Measurements from ENCODE around the gene EPS8L3.
"Not testable (repeated sequence)": the region's sequence is repeated elsewhere in the genome, so short reads cannot be mapped to it uniquely, and the experiment has no call there.

The EPS8L3 gene

DNA sequence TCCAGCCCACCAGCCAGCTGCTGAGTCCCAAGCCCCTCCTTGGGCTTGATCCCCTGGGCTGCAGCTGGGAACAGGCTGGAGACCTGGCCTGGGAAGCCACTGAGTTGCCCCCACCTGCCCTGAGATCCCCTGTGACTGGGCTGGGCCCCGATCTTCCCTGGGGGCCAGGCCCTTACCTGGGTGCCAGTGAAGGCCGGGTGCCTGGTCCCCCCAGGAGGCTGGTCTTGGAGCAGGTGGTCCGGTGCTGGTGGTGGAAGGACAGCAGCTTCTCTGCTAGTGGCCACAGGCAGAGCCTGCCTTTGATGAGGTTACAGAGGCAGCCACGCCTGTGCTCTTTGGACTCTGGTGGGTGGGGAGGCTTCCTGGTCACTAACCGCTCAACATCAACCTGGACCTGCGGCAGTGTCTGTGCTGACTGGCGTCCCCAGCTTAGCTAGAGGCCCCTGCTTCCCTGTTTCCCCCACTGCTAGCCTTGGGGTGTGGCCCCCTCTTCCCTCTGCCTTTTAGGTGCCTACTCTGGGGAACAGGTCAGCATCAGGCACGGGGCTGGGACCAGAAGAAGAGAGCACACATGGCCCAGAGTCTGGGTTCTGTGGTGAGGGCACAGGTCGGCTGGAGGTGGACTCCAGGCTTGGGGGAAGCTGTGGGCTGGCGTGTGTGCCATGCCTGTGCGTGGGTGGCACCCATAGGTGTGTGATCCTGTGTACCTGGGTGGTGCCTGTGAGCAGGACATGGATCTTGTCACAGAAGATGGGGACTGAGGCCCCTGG is at the start of gene EPS8L3:
Gene EPS8L3, minus strand, starts transcription at position 278 of the 770 bp plus-strand sequence. CDS start 2,174 bp downstream, outside the sequence.
- no peak for DNase-seq (ENCODE audit: low read depth in 2 of 2)

DNA sequence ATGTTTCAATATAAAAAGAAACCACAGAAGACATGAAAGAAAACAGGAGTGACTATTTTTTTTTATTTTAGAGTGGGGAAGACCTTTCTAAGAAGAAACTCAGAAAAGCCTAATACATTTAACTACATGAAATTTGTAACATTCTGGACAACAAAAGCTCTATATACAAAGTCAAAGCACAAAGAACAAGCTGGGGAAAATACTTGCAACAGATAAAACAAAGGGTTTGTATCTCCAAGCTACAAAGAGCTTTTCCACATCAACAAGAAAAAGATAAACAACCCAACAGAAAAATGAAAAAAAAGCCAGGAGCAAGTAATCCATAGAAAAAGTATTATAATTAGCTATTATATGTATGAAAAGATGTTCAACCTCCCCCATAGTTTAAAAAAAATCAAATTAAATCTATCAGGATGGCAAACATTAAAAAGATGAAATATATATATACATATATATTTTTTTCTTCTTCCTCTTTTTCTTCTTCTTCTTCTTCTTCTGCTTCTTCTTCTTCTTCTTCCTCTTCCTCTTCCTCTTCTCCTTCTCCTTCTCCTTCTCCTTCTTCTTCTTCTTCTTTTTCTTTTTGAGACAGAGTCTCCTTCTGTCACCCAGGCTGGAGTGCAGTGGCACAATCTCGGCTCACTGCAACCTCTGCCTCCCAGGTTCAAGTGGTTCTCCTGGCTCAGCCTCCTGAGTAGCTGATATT is 49.1 kb upstream of the EPS8L3 start:
- no peak for DNase-seq (ENCODE audit: low read depth in 2 of 2)

- no peak for DNase-seq (ENCODE audit: low read depth in 2 of 2)
These were observed 45.0 kb upstream of the EPS8L3 start for GRCh38 chr1:109808703-109809102.

DNA sequence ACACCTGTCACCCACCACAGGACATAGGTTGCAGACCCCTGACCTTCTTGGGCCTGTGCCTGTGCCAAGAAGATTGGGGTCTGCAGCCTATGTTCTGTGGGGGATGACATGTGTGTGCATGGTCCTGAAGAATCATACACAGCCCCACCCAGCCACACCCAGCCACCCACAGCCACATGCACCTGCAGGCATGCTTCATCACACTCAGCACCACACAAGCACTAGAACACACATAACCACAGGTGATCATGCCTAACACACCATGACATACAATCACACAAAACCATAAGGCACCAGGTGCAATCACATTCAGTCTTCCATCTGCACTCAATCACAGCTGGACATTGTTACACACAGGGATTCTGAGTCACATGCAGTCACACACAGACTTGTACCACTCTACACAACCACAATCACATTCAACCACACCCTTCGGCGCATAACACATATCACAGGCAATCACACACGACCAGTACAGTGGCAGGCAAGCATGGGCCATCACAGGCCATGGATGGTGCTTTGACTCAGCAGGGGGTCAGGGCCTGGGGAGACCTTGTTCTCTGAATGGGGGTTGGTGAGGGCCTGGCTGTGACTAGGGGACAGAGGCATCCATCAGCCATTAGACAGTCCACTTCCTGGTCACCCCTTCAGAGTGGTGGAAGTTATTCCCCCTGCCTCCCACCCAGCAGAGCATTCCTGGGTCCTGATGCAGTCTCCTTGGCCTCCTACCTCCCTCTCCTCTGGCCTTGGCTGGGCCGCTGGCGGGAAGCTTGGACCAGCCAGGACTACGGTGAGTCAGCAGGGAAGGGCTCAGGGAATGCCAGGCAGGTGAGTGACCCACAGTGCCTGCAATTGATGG is 44.3 kb upstream of the EPS8L3 start:
- DNase-seq (ENCODE audit: low read depth in 2 of 2): no peak

GRCh38 chr1:109807402-109807801 is 43.7 kb upstream of the EPS8L3 start:
- DNase-seq (ENCODE audit: low read depth in 2 of 2): no peak

- DNase-seq (ENCODE audit: low read depth in 2 of 2): no peak
These were observed 43.1 kb upstream of the EPS8L3 start for GRCh38 chr1:109806733-109807400.

- DNase-seq (ENCODE audit: low read depth in 2 of 2): no peak
These were observed 41.9 kb upstream of the EPS8L3 start for GRCh38 chr1:109805486-109806165.

- no peak for DNase-seq (ENCODE audit: low read depth in 2 of 2)
These were observed 40.9 kb upstream of the EPS8L3 start for GRCh38 chr1:109804660-109805059.

GRCh38 chr1:109803901-109804331 is 40.2 kb upstream of the EPS8L3 start:
- no peak for DNase-seq (ENCODE audit: low read depth in 2 of 2)

GRCh38 chr1:109802901-109803561 is 39.3 kb upstream of the EPS8L3 start:
- DNase-seq (ENCODE audit: low read depth in 2 of 2): no peak

DNA sequence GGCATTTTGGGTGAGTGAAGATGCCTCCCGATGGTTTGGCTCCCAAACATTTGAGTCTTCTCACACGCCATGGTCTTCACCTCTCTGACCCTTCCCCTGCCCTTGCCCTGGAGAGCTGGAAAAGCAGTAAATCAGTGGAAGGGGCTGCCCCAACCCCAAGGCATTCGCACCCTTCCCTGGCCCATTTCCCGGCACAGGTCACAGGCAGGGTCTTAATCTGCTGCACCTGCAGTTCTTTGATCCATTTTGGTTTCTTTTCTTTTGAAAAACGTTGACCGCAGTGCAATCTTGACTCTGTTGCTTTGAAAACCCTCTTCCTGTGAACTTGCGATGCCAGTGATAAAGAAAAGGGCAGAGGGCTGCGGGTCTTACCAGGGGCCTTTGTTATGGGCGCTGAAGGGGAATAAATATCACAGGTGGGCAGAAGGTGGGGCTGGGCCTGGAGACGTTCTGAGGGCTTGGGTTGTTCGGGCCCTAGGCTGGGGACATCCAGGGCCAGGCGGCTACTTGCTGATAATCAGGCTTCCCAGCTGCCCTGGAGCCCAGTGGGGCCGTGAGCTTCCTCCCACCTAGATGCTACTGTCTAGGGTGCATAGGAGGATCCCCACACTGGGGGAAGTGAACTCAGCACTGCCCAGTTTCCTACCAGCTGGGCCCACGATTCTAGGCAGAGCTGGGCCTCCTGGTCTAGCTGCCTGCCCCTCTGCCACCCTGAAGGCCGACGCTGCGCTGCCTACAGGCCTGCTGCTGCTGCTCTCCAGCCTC is 38.6 kb upstream of the EPS8L3 start:
- DNase-seq (ENCODE audit: low read depth in 2 of 2): no peak

GRCh38 chr1:109801791-109802135 is 38.0 kb upstream of the EPS8L3 start:
- DNase-seq (ENCODE audit: low read depth in 2 of 2): no peak

DNA sequence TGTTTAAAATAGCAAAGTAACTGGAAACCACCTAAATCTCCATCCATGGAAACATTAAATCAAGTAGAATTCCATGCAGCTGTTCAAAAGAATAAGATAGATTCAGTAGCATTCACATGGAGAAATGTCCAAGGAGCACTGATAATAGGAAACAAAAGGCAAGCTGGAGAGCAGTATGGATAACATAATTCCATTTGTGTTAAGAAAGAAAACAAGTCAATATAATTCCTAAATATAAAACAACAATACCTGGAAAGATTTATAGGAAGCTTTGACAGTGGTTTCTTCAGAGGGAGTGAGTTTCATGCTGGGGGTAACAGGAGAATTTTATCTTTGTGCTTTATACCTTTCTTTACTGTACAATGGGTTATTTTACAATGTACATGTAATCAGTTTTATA is 36.6 kb upstream of the EPS8L3 start:
- DNase-seq (ENCODE audit: low read depth in 2 of 2): no peak

DNA sequence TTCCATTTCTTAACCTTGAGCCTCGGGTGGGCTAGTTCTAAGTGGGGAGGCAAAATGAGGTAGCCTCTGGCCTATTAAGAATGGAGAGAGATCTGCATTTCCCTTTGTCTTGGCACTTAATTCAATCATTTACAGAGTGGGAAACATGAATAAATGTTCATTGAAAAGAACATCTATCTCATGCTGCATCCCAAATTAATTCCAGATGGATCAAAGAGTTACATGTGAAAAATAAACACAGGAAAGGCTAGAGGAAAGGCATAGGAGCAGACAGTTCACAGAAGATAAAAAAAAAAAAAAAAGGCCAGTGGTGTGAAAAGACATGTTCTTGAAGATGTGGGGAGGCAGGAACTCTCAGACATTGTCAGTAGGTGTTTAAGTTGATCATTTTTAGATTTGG is 35.7 kb upstream of the EPS8L3 start:
- no peak for DNase-seq (ENCODE audit: low read depth in 2 of 2)

DNA sequence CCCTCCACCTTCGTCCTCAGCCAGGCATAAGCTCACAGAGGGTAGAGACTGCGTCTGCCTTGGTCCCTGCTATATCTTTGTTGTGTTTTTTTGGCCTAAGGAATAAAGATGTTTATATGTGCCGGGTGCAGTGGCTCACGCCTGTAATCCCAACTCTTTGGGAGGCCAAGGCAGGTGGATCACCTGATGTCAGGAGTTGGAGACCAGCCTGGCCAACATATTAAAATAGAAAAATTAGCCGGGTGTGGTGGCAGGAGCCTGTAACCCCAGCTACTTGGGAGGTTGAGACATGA is 33.5 kb upstream of the EPS8L3 start:
- not testable (repeated sequence) for DNase-seq (ENCODE audit: low read depth in 2 of 2)

DNA sequence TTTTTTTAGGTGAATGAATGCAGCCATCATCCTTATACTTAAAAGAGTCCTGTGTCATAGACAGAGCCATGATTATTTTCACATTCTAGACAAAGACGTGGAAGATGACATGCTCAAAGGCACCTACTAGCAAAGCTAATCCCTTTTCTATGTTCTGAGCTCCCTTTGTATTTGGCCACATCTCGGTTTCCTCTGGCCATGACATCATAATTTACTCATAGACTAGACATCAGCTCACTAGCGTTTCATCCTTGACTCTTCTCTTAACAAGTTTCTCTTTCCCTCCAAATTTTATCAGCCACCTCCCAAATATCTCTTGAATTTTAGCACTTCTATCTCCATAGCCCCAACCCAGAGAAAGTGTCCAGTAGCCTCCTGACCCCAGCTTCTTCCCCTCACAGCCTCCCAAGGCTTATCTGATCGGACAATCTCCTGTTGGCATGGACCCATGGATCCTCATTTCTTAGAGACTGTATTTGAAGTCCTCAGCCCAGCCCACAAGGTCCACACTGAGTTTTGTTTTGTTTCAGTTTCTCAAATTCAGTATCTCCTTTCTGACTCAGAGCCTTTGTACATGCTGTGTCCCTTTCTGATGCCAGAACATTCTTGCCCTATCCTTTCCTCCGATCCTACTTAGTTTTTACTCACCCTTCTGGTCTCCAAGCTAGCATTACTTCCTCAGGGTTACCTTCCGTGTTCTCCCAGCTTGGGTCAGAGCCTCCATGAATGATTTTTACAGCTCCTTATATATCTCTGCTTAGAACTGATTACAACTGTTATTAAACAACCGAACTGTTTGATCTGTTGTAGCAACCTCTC is 33.0 kb upstream of the EPS8L3 start:
- DNase-seq (ENCODE audit: low read depth in 2 of 2): no peak

GRCh38 chr1:109794319-109795132 is 30.8 kb upstream of the EPS8L3 start:
- no peak for DNase-seq (ENCODE audit: low read depth in 2 of 2)
